Sciatic nerve (tissue), 2 donors: Measurements from ENCODE around the gene MYADML2. TPM values are rescaled to one million over a fixed set of nuclear protein-coding genes. Genes with fewer than 3 reads are reported as not detected.

Source experiments
- ATAC-seq: fragments of 200-7000 bp; cut with Tn5 transposase; one replicate; pipeline ENCODE4 v1.9.1; 2020; ENCODE audit warnings: mild to moderate bottlenecking, moderate library complexity
- DNase-seq: peaks from one replicate; pipeline ENCODE4 v3.0.0-alpha.2; 2020; ENCODE audit warnings: low spot score
- intact Hi-C: fragments of 100-400 bp; cut with DNase I; formaldehyde crosslinking; loops from one replicate; pipeline ENCODE4 v1.14.2; 2022
- total RNA-seq: library from RNA; stranded (reverse); fragmentation: NEBNext Ultra II Directional; extraction: Animal tissue kit (Norgen Biotek cat#: 25700); gene quantifications from one replicate; pipeline ENCODE4 v1.2.1, GENCODE V29; 2021
- donor health status: DM: no; HTN: no; CAD: no.
- donor health status: DM: no; HTN: no; CAD: no.

Gene MYADML2
- total RNA-seq, 1 donor from 2014 or later: not detected

DNA sequence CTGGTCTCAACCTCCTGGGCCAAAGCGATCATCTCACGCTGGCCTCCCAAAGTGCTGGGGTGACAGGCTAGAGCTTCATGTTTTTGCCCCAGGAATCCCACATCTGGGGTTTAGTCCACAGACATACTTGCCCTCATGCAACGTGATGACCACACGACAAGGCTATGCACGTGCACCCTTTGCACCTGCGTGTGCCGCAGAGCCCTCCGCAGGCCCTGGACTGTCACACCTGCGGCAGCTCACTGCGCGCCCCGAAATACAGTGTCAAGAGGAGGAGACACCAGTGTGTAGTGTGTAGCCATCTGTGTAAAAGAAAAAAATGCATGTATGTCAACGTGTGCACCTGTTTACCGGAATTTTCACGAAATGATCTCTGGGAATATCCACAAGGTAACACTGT lies 3.5 kb upstream of the MYADML2 start:
- no peak for DNase-seq
- no peak for ATAC-seq
- intact Hi-C loops: no loop called here

DNA sequence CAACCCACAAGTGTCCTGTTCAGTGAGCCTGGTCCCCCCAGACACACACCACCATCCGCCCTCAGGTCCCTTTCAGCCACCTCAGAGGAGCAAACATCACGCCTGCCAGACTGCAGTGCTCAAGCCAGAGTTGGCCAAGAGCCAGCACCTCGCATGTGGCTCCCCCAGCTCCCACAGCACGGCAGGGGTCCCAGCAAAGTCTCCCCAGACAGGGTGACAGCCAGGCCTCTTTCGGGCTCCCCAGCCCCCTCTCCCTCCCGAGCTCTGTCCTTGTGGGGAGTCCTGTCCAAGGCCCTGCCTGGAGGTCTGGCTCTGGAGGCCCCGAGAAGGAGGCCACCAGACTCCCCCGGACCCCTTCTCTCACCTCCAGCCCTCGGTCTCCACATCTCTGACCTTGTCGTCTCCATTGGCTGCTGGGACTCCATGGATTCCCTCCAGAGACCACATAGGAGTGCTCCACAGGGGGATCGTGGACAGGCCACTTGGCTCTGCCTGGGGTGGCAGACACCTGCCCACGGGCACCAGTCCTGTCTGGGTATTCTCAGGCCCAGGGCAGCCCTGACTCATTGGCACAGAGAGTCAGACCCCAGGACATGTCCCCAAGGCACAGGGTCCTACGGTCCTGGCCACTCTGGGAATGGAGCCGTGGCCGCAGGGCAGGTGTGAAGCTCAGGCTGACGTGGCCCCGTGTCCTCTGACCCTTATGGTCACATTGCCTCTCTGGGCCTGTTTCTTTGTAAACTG lies 1.8 kb upstream of the MYADML2 start:
- DNase-seq (no peak), ATAC-seq (peak; percentile 35)
- intact Hi-C loops: no loop called here

DNA sequence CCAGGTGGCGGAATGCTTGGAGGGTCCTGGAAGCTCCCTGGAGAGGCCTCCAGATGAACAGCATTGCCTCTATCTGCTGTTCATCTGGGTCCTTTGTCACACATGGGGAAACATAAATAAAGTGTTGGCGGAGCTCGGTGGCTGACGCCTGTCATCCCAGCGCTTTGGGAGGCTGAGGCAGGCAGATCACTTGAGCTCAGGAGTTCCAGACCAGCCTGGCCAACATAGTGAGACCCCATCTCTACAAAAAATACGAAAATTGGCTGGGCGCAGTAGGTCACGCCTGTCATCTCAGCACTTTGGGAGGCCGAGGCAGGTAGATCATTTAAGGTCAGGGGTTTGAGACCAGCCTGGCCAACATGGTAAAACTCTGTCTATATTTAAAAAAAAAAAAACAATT lies 2.2 kb downstream of the MYADML2 start:
- intact Hi-C loops: no loop called here
- DNase-seq: no peak
- ATAC-seq: no peak

DNA sequence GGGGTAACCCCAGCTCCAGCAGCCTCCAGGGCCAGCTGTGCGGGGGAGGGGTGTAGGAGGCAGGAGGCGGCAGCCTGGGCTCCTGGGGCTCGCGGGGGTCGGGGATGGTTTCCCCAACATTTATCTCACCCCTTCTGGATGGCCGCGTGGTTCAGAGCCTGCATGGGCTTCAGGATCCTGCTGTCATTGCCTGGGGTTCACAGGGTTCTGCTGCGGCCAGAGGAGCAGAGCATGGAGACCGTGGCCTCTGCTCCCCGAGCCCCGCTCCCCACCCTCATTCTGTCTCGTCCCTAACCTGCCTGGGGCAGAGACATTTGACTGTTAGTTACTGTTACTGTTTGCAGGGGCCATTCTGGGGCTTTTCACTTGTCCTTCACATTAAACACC lies 4.9 kb downstream of the MYADML2 start:
- ATAC-seq (no peak), DNase-seq (no peak)
- intact Hi-C loops: no loop called here

DNA sequence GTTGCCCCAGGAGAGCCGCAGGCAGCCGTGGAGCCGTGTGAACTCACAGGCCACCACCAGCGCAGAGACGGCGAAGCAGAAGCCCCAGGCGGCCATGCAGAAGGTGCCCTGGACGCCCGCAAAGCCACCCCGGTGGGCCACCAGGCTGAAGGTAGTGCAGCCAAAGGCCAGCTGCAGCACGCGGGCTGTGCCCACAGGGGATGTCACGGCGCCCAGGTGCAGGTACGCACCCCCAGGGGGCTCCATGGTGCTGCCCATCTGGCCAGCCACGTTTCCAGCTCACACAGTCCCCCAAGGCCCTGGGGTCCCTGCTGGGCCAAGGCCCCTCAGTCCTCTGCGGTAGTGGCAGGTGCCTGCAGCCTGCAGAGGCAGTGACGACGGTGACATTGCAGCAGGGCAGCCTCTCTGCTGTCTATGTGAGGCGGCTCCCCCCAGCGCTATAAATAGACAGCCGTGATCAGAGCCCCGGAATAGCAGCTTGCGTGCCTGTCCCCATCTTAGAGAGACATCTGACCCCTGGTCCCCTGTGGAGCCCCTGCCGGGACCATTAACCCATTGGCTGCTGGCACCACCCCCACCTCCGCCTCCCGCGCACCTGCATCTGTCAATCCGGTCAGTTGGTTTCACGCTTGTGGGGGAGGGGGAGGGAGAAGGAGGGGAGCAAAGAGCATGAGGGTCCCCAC lies 5.4 kb downstream of the MYADML2 start:
- no peak for ATAC-seq
- no peak for DNase-seq
- intact Hi-C loops: no loop called here

DNA sequence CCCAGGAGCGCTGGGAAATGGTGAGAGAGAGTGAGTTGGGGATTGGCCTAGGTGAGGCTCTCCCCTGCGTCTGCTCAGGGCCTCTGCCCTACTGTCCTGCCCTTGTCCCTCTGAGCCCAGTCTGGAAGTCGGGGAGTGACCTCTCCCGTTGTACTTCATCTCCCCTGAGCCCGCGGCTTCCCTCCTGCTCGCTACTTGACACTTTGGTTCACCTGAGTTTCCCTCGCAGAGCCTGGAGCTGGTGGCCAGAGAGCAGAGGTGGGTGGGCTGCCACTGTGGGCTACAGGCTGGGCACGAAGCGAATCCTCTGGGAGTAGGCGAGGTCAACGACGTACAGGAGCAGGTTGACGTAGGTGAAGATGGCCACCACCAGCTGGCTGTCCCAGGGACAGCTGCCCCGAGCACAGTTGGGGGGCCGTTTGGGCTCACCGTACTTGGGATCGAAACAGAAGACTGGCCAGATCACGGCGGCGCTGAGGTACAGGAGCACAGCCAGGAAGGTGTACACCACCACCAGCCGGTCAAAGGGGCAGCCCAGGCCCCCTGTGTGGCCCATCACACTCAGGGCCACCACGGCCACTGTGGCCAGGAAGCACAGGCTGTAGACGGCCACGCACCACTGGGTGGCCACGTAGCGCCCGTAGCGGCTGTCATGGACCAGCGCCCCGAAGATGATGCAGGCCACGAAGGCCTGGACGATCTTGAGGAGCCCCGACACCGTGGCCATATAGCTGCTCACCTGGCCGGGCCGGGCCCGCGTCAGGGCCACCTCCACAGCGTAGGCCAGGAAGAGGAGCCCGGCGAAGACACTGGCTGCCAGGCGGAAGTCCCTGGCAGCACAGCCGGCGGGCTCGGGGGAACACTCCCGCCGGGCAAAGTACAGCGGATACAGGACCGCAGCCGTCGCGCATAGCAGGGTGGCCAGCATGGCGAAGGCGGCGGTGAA lies 6.2 kb downstream of the MYADML2 start:
- no peak for DNase-seq

DNA sequence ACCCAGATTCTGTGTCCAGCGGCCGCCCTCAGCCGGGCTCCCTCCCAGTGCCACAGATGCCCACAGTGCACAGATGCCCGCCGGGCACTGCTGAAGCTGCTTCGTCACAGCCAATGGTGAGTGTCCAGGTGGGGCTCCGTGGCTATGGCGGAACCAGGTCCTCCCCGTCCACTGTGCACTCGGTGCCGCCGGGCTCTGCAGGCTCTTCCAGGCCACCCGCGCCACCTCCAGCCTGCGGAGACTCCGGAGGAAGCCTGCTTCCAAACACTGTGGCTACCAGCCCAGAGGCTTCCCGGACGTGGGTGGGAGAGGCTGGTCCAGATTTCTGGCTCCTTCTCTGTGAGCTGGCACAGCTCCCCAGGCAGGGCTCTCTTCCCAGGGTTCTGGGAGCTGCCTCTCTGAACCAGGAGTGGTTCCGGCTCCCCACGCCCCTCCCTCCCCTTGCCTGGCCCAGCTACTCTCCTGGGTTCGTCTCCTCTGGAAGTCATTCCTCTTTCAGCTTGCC lies 7.1 kb downstream of the MYADML2 start:
- DNase-seq (no peak), ATAC-seq (peak; percentile 56)
- intact Hi-C loops: no loop called here

More for the DNA sequence above, 6.2 kb downstream of the MYADML2 start:
- no peak for ATAC-seq
- intact Hi-C loops: no loop called here

DNA sequence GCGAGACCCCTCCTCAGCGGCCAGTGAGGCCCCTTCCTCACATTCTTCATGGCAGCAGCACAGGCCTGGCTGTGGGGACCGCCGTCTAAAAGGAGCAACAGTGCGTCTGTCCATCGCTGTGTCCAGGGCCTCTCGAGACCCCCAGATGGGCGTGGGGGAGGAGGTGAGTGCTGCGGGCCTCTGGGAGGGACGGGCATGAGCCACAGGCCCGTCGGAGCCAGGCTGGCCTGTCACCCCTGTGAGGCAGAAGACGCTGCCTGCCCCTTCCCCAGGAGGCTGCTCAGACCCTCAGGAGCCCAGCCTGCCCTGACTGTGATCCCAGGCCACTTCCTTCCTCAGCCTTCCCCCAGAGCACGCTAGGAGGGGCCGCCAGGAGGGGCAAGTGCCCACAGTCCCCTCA lies 7.8 kb downstream of the MYADML2 start:
- ATAC-seq (no peak), DNase-seq (no peak)
- intact Hi-C loops: no loop called here

DNA sequence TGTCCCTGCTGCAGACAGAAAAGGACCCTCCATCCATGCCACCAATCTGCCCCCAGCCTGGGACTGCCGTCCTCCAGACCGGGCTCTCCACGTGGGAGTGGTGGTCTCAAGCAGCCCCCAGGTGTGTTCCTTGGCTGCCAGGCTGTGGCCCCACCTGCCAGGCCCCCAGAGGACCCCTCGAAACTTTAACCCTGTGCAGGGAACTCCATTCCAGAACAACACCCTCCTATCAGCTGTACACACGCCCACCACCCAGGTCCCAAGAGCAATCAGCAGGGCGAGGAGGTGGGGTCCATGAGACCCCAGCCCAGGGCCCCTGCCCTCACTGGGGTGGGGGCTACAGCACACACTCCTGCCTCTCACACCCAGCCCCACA lies 11.3 kb downstream of the MYADML2 start:
- intact Hi-C loops: no loop called here
- DNase-seq (no peak), ATAC-seq (no peak)

DNA sequence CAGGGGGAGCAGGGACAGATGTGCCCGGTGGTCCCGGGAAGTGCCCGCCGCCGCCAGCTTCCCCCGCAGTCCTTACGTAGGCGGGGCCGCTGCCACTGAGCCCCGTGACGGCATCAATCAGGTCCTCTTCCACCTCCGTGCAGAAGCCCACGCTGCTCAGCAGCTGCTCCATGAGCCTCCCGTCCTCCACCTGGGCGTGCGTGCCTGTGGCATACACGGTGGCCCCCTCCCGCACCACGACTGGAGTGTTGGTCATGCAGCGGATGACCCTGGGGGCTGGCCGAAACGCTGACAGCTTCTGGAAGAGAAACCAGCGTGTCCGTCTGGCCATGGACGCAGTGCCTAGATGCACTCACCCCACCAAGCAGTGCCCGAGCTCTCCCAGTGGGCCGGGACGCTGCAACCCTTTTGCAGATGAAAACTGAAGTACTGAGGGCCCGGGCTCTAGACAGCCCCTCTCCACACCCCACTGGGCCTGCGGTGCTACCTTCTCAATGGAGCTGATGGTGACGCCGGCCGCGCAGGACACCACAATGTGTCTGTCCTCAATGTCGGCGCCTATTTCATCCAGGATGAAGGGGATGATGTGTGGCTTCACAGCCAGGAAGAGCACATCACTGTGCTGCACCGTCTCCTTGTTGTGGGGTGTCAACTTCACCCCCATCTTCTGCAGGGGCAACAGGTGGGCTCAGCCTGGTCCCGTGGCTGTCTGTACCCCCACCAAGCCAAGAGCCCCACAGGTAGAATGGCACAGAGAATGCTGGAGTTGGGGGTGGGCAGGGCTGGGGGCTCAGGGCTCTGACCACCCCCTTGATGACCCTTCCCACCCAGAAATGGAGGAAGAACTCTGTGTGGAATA lies 12.0 kb downstream of the MYADML2 start:
- no peak for DNase-seq
- intact Hi-C loops: no loop called here
- no peak for ATAC-seq

DNA sequence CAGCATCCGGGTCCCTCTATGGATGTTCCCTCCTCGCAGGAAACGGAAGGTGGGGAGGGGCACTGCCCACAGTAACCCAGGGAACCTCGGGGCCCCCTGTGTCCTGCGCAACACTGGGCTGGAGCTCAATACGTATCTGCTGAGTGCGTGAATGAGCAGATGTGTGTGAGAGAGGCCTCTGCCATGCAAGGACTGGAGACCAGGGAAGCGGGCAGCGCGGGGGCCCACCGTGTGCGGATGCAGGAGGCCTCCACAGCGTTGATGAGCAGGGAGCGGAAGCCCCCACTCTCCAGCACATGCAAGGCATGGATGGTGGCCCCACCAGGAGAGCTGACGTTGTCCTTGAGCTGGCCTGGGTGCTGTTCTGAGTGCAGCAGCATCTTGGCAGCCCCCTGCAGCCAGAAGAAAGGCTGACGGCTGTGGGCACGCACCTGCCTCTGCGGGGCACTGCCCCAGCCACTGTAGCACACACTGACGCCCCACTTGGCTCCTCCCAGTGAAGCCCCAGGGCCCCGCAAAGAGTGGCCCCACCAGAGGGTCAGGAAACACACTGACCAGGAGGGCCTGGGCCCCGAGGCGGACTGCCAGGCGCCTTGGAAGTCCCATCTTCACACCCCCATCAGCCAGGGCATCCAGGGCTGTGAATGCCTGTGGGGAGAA lies 12.8 kb downstream of the MYADML2 start:
- intact Hi-C loops: no loop called here
- DNase-seq: no peak
- ATAC-seq: no peak

DNA sequence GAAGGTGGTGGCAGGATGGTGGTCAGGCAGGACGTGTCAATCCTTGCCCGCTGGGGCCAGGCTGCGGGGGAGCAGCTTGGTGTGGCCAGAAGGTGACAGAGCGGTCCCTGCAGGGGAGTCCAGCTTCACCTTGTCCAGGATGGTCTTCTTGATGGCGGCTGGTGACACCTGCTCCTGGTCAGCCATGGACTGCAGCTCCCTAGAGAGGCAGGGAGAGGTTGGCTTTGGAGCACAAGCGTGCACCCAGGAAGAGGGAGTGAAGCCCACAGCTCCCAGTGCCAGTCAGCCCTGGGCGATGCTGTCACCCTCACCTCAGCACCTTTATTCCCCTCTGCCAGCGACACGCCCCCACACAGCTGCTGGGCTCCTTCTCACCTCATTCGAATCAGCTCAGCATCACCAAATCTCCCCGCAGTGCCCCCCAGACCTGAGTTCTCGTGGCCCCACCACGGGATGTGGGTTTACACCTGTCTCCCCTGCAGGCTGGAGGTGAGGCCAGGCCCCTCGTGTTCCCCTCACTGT lies 13.8 kb downstream of the MYADML2 start:
- no peak for DNase-seq
- intact Hi-C loops: no loop called here
- no peak for ATAC-seq

DNA sequence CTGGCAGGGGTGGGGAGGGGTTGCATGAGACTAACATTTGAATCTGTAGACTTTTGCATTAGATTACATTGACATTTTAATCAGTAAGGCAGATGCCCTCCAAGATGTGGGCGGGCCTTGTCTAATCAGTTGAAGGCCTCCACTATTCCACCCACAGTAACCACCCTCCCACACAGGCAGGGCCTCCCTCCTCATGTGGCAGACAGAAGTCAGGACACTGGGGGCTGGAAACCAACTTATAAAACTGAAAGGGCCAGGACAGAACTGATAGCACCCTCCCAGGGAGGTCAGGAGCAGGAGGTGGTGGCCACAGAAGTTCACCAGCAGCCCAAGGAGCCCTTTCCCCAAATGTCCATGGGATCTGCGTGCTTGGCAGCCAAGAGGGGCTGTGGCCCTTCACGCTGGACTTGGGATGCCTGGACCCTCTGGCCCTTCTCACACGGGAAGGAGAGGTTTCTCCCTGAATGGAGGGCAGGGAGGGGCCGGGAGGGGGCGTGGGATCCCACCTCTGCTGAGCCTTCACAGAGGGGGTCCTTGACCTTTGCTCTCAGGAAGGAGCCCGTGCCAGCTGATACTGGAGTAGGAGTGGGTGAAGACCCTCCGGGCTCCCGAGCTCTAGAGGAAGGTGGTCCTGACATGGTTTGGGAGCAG lies 14.6 kb downstream of the MYADML2 start:
- no peak for DNase-seq
- intact Hi-C loops: no loop called here
- ATAC-seq: no peak

DNA sequence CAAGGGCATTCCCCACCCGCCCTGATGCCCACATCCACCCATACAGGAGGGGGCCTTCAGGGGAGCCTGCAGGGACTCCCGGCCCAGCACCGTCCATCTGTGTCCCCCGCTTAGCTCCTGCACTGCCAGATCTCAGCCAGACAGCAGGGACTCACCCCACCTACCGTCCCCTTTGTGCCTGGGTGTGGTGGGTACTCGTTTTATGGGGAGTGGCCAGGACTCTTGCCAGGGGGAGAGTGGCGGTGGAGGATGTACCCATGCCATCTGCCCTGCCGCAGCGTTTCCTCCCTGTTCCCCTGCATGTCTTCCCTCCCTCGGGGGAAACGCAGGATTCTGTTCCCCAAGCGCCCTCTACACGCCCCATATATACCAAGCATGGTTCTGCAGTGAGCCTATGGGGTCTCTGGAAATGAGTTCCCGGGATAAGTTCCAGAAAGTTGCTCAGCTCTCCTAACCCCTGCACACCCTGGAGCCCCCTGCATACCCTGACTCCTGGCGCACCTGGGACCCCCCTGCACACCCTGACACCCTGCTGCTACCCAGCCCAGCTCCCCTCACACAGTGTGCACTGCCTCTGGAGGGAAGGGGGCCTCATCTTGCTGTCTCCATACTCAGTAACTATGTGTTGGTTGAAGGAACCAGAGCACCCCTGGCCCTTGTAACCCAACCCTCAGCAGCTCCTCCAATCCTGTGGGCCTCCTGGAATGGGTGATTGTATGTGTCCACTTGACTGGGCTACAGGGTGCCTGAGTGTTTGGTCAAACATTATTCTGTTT lies 15.3 kb downstream of the MYADML2 start:
- DNase-seq: no peak
- intact Hi-C loops: no loop called here
- ATAC-seq: no peak

DNA sequence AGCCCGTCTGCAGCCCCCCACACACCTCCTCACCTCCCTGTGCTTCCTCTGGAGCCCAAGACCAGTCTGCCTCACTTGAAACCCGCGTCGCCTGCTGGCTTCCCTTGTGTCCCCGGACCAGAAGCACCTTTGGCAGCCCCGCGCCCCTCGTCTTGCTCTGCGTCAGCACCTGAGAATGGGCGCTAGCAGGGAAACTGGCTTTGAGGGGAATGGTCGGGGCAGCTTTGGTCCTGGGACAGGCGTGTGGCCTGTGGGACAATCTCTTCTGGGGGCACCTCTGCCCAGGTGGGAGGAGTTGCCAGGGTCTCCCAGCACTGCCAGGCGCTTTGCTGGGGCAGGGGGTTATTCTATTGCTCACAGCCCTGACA lies 15.9 kb downstream of the MYADML2 start:
- no peak for ATAC-seq
- intact Hi-C loops: no loop called here
- no peak for DNase-seq

DNA sequence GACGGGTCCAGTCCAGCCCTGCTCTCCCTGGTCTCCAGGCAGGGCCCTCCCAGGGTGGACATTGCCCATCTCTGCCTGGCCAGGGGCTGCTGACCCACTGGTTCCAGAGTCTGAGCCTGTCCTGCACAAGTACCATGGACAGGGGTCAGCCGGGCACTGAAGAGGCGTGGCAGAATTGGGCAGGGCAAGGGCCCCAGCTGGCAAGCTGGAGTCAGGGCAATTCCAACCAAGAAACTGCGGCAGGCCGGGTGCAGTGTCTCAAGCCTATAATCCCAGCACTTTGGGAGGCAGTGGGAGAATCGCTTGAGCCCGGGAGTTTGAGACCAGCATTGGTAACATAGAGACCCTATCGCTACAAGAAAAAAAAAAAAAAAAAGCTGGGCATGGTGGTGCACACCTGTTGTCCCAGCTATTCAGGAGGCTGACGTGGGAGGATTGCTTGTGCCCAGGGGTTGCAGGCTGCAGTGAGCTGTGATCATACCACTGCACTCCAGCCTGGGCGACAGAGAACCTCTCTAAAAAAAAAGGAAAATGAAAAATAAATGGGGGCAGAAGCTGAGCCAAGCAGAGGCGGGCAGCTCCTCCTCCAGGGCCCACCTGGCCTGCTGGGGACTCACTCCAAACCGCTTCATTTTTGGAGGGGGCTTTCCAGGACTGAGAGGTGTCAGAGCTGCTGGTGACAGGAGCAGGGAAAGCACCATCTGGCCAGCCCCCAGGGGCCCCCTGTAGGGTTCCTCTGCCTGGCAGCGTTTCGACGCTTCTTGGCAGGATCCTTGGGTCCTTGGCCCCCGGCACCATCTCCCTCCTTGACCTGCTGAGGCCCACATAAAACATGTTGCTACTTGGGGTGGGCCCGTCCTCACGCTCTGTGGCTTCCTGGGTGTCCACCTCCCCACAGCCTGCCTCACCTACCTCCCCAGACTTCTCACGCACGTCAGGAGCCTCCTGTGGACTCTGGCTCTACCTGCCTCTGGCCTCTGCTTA lies 16.6 kb downstream of the MYADML2 start:
- ATAC-seq: no peak
- intact Hi-C loops: no loop called here
- no peak for DNase-seq
